Measurements from ENCODE around the gene VWA3A.
"Not testable (repeated sequence)": the region's sequence is repeated elsewhere in the genome, so short reads cannot be mapped to it uniquely, and the experiment has no call there.

Gene VWA3A

DNA sequence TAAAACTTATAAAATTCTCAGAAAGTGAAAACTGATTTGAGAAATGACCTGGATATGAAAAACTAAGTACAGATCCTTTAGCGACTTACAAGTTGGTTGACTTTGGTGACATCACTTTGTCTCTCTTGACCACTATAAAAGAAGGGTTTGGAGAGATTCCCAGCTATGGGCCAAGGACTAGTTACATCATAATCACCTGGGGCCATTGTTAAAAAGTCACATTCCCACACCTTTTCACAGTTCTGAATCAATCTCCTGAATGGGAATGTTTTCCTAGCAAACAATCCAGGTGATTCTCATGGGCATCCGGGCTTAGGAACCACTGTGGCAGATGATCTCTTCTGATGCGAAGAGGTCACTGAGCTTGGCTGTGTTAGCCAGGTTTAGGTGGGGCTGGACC lies 620 bp upstream of the VWA3A start:
- no peak for DNase-seq

- DNase-seq = no peak
Measured at GRCh38 chr16:22093331-22093730, 990 bp downstream of the VWA3A start.

DNA sequence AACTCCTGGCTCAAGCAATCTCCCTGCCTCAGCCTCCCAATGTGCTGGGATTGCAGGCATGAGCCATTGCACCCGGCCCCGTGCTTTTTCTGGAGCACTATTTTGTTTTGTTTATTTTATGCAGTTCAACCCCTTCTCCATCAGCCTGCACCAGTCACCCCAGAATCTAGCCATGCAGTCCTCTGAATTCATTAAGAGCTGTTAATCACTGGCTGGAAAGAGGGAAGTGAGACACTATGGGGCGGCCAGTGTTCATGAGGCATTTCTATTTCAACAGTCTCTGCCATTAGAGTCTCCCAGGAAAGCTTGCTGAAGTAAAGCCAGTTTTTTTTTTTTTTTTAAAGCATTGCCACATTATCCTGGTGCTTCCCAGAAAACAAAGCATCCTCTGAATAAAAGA lies 1.7 kb downstream of the VWA3A start:
- no peak for DNase-seq

GRCh38 chr16:22098405-22099255 lies 6.3 kb downstream of the VWA3A start:
- no peak for DNase-seq

DNA sequence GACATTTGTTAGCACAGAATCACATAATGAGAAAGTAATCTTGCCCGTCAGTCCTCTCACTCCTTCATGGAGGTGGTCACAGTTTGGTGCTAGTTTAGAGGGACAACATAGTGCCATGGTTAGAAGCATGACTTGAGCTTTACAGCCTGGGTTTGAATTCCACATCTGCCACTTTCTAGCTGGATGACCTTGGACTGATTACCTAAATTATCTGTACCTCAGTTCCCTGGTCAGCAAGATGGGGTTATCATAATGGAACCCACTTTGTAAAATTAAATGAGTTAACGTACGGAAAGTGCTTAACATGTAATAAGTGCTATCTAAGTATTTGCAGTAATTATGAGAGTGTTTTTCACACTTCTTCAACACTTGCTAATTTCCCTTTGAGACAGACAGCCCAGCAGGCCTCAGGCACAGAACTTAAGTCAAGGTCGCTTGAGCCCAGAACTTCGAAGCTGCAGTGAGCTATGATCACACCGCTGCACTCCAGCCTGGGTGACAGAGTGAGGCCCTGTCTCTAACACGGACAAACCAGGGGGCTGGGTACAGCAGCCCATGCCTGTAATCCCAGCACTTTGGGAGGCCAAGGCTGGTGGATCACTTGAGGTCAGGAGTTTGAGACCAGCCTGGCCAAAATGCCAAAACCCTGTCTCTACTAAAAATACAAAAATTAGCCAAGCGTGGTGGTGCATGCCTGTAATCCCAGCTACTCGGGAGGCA lies 7.1 kb downstream of the VWA3A start:
- no peak for DNase-seq

- DNase-seq = no peak
Measured at GRCh38 chr16:22103441-22103840, 11.1 kb downstream of the VWA3A start.

DNA sequence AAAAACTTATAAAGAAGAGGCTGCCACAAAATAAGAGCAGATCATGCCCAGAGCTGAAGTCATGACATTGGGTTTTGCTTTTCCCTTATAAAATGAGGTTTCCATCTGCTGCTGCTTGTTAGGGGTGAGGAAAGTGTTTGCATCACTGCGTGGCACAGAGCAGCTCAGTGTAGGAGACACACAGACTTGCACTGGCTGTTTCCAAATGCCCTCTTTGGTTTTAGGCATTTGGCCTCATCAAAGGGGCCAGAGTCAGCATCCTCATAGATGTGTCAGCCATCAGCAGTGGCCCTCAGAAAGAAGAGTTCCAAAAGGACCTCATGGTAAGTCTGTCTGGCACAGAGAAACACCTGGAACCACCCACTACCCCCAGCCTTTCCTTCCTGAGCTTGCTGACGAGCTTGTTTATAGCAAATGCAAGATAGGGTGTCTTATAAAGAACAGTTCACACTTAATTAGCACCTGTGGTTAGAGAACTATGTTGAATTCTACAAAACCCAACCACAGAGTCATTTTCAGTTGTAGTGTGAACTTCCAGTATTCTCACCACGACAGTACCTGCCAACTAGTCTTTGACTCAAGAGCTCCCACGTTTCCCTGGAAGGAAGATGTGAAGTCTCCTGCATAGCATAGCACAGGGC lies 17.0 kb downstream of the VWA3A start:
- no peak for DNase-seq

DNA sequence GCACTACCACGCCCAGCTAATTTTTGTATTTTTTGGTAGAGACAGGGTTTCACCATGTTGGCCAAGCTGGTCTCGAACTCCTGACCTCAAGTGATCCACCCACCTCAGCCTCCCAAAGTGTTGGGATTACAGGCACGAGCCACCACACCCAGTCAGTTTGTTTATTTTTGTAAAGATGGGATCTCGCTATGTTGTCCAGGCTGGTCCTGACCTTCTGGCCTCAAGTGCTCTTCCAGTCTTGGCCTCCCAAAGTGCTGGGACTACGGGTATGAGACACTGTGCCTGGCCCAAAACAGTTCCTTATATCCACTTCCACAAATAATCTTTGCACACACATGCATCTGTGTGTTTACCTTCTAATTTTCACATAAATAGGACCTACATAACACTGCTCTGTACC lies 19.3 kb downstream of the VWA3A start:
- DNase-seq = not testable (repeated sequence)

GRCh38 chr16:22116095-22116700 lies 23.9 kb downstream of the VWA3A start:
- no peak for DNase-seq

GRCh38 chr16:22117609-22118008 lies 25.3 kb downstream of the VWA3A start:
- no peak for DNase-seq

- DNase-seq = no peak
Measured at GRCh38 chr16:22120440-22120839, 28.1 kb downstream of the VWA3A start.

DNA sequence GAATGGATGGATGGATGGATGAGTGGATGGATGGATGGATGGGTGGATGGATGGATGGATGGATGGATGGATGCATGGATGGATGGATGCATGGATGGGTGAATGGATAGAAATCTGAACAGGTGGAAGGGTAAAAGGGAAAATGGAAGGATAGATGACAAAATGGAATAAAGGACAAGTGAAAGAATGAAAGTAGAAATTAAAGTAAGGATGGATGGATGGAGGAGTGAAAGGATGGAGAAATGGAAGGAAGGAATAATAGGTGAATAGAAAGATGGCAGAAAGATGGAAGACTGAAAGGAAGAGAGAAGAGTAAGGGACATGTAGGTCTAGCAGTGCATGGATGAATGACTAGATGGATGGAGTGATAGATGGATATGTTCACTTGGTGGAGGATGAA lies 29.9 kb downstream of the VWA3A start:
- no peak for DNase-seq

- no peak for DNase-seq
Measured at GRCh38 chr16:22123146-22123545, 30.8 kb downstream of the VWA3A start.

DNA sequence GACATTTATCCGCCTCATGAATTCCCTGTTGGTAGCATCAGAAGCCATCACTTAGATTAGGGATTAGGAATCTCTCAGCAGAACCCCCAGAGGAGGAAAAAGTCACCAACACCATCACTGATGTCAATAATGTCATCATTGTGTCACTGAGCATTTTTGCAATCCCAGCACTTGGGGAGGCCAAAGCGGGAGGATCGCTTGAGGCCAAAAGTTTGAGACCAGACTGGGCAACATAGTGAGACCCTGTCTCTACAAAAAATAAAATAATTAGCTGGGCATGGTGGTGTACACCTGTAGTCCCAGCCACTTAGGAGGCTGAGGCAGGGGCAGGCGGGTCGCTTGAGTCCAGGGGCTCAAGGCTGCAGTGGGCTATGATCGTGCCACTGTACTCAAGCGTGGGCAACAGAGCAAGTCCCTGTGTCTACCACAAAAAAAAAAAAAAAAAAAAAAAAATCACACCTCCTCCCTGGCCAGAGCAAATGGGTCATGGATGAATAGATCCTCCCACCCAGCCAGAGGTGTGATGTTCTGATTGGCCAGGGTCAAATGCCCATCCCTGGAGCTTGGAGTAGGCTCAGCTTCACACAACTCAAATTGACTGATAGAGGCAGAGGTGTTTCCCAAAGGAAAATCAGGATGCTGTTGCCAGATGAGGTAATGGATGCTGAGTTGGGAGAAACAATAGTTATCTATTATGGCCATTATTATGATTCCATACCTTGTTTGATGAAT lies 31.6 kb downstream of the VWA3A start:
- DNase-seq = no peak

DNA sequence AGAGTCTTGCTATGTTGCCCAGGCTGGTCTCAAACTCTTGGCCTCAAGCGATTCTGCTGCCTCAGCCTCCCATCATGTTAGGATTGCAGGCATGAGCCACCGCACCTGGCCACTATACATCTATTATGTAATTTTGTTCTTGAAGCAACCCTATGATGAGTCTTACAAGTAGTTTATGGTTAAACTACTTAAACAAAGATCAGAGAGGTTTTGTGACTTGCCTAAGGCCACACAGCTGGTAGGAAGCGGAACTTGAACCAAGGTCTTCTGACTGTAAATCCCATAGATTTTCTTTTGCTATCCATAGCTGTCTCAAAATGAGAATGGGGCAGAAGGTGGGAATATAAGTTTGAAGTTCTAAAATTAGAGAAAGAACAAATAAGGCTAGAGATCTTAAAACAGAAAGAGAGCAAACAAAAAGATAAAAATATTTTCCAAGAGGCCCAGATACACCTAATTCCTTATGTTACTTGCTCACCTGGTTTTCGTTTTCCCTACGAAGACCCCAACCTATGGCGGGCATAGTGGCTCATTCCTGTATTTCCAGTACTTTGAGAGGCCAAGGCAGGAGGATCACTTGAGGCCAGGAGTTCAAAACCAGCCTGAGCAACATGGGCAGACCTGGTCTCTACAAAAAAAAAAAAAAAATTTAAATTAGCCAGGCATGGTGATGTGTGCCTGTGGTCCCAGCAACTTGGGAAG lies 32.4 kb downstream of the VWA3A start:
- DNase-seq = no peak

DNA sequence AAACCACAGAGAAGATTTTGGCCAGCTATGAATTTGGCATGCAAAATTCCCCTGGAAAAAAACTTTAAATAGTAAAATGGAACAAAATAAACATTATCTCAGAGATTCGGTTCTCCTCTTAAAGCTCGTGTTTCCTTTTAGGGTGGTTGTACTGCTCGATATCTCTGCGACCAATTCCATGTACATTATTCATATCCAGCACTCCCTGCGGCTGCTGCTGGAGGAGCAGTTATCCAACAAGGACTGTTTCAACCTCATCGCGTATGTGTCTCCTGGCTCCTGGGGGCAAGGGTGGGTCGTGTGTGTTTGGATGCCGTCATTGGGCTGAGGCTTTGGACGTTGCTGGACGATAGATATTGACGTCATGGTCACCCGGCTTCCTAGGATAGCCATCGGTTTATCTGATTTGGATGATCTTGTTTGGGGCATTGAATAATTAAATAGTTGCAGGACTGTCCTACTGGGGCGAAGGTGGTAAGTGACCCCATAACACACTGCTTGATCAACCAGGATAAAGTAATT lies 33.8 kb downstream of the VWA3A start:
- no peak for DNase-seq

- not testable (repeated sequence) for DNase-seq
Measured at GRCh38 chr16:22128537-22128936, 36.2 kb downstream of the VWA3A start.

DNA sequence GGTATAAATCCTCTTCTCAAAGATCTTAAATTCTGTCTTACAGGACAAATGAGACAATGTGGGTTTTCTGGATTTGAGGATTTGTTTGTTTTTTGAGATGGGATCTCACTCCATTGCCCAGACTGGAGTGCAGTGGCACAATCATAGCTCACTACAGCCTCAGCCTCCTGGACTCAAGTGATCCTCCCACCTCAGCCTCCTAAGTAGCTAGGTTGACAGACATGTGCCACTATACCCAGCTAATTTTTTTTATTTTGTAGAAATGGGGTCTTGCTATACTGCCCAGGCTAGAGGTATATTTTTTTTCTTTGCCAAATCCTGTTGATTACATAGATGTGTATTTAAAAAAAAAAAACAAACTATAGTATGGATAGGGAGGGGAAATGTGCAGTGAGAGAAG lies 38.2 kb downstream of the VWA3A start:
- no peak for DNase-seq

- no peak for DNase-seq
Measured at GRCh38 chr16:22132801-22133200, 40.5 kb downstream of the VWA3A start.

DNA sequence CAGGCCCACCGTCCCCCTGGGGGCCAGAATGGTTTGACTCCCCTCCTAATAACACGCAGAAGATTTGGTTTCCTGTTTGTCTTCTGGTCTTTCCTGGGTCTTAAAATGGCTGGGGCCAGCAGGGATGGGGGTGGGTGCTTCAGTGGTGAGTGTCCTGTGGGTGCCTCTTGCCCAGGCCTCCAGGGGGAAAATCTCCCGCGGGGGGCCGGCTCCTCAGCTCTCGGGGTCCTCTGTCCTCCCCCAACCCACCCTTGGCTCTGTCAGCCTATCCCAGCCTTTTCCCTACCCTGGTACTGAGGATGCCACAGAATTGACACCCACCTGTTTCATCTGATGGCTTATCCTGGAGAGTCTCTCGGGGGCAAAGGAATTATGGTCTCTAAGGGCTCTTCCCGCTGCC lies 46.1 kb downstream of the VWA3A start:
- DNase-seq = no peak

- DNase-seq = no peak
Measured at GRCh38 chr16:22139008-22139407, 46.7 kb downstream of the VWA3A start.

GRCh38 chr16:22139732-22140131 lies 47.4 kb downstream of the VWA3A start:
- DNase-seq = no peak
